ENCODE measurements around the gene ARHGEF11. TPM values are rescaled to one million over a fixed set of nuclear protein-coding genes. Genes with fewer than 3 reads are reported as not detected.
A peak's percentile ranks its signal among the peaks of the same experiment; 100 is the strongest.

The ARHGEF11 gene
- total RNA-seq, 4 donors from 2014 or later, result 36.5 to 54.2 (median 41.2) TPM

- intact Hi-C loops (cut with DNase I), result no loop called here
- Histone ChIP-seq H3K9me3 (no peaks in the 10 kb centered on the region), H3K4me1 (peaks cover 24 to 39% (median 33%) of the 10 kb centered on the region in 4 donors), H3K27ac (replicated peaks in 1 of 4) (no peak overlapping the region), H3K4me3 (no peak overlapping the region), H3K27me3 (peaks cover 10 to 90% (median 57%) of the 10 kb centered on the region in 4 donors), H3K36me3 (no peaks in the 10 kb centered on the region)
- no peak for TF ChIP-seq POLR2AphosphoS5 (IDR thresholded peaks at IDR 0.05)
- TF ChIP-seq POLR2A (IDR thresholded peaks at IDR 0.05; ENCODE audit: low read depth), result no peak
- TF ChIP-seq CTCF (IDR thresholded peaks at IDR 0.05), result no peak
- TF ChIP-seq EP300 (IDR thresholded peaks at IDR 0.05), result no peak
- DNase-seq (ENCODE audit: extremely low spot score), result no peak
- 92% methylated on average over 5 of the region's 5 CpGs for WGBS
Observed at GRCh38 chr1:156925154-156926010, 120.2 kb downstream of the ARHGEF11 start.

- intact Hi-C loops (cut with DNase I), result no loop called here
- 49% methylated on average over 14 of the region's 22 CpGs for WGBS
Observed at GRCh38 chr1:156924478-156925153, 120.9 kb downstream of the ARHGEF11 start.

GRCh38 chr1:156923670-156924477 lies 121.7 kb downstream of the ARHGEF11 start:
- WGBS, result 10% methylated on average over 42 of the region's 64 CpGs
- Histone ChIP-seq H3K4me3 (peak overlapping the region; percentile 18 to 37 (median 28)), H3K36me3 (no peaks in the 10 kb centered on the region), H3K27ac (replicated peaks in 1 of 4) (no peak overlapping the region), H3K4me1 (peaks cover 27 to 43% (median 39%) of the 10 kb centered on the region in 4 donors), H3K9me3 (no peaks in the 10 kb centered on the region), H3K27me3 (peaks cover 11 to 95% (median 53%) of the 10 kb centered on the region in 4 donors)
- TF ChIP-seq EP300 (IDR thresholded peaks at IDR 0.05), result no peak
- no peak for TF ChIP-seq POLR2A (IDR thresholded peaks at IDR 0.05; ENCODE audit: low read depth)
- no peak for TF ChIP-seq POLR2AphosphoS5 (IDR thresholded peaks at IDR 0.05)
- TF ChIP-seq CTCF (IDR thresholded peaks at IDR 0.05), result no peak
- intact Hi-C loops (cut with DNase I), result no loop called here
- no peak for DNase-seq (ENCODE audit: extremely low spot score)

More at GRCh38 chr1:156924478-156925153, 120.9 kb downstream of the ARHGEF11 start:
- peaks cover 11 to 96% (median 60%) of the 10 kb centered on the region in 4 donors for H3K27me3 ChIP-seq
- TF ChIP-seq CTCF (IDR thresholded peaks at IDR 0.05), result no peak
- no peak for TF ChIP-seq EP300 (IDR thresholded peaks at IDR 0.05)
- TF ChIP-seq POLR2A (IDR thresholded peaks at IDR 0.05; ENCODE audit: low read depth), result no peak
- no peak for TF ChIP-seq POLR2AphosphoS5 (IDR thresholded peaks at IDR 0.05)
- peak overlapping the region in 1 of 4 donors; percentile 22 for H3K4me3 ChIP-seq
- no peak overlapping the region for H3K27ac ChIP-seq (replicated peaks in 1 of 4)
- H3K4me1 ChIP-seq, result peaks cover 27 to 43% (median 39%) of the 10 kb centered on the region in 4 donors
- no peaks in the 10 kb centered on the region for H3K36me3 ChIP-seq
- no peak for DNase-seq (ENCODE audit: extremely low spot score)
- H3K9me3 ChIP-seq, result no peaks in the 10 kb centered on the region

GRCh38 chr1:156922986-156923669 lies 122.4 kb downstream of the ARHGEF11 start:
- H3K27me3 ChIP-seq, result peaks cover 11 to 97% (median 52%) of the 10 kb centered on the region in 4 donors
- H3K27ac ChIP-seq (replicated peaks in 1 of 4), result no peak overlapping the region
- no peak for TF ChIP-seq EP300 (IDR thresholded peaks at IDR 0.05)
- no peak for TF ChIP-seq CTCF (IDR thresholded peaks at IDR 0.05)
- TF ChIP-seq POLR2AphosphoS5 (IDR thresholded peaks at IDR 0.05), result no peak
- no peak for TF ChIP-seq POLR2A (IDR thresholded peaks at IDR 0.05; ENCODE audit: low read depth)
- H3K36me3 ChIP-seq, result peaks cover 0 to under 1% (median 0%) of the 10 kb centered on the region in 4 donors
- intact Hi-C loops (cut with DNase I), result no loop called here
- H3K4me3 ChIP-seq, result peak overlapping the region; percentile 18 to 37 (median 28)
- WGBS, result 20% methylated on average over 11 of the region's 11 CpGs
- DNase-seq (ENCODE audit: extremely low spot score), result no peak
- peaks cover 27 to 43% (median 39%) of the 10 kb centered on the region in 4 donors for H3K4me1 ChIP-seq
- peaks cover 0 to 4% (median 3%) of the 10 kb centered on the region in 4 donors for H3K9me3 ChIP-seq
